Lower leg skin (tissue), 4 donors: ENCODE data around the gene SPINK5. TPM values are rescaled to one million over a fixed set of nuclear protein-coding genes. Genes with fewer than 3 reads are reported as not detected.

Source experiments
- DNase-seq, 2 donors: peaks; one replicate each; pipeline ENCODE4 v3.0.0-alpha.2; 2019; ENCODE audit warnings: low spot score in 2 of 2
- H3K4me3 ChIP-seq: fragments of 200-600 bp; sonication (generic); 2 replicates; pipeline ENCODE4 v1.5.1; 2017; ENCODE audit warnings: mild to moderate bottlenecking, low read depth; ENCODE audit not compliant: poor library complexity, severe bottlenecking
- POLR2A ChIP-seq, 2 donors: fragments of 450-650 bp; IDR thresholded peaks; one replicate each; pipeline ENCODE4 v1.6.1; 2016 to 2017; ENCODE audit warnings: antibody characterized with exemption in 2 of 2, mild to moderate bottlenecking in 1 of 2, moderate library complexity in 1 of 2
- WGBS, 2 donors: methylation state at CpG; one replicate each; pipeline ENCODE4 v1.1.5; 2018; 5-methylcytosine and 5-hydroxymethylcytosine counted together
- intact Hi-C: fragments of 100-400 bp; cut with DNase I; formaldehyde crosslinking; loops from one replicate; pipeline ENCODE4 v1.15.0; 2023; ENCODE audit warnings: low total_unique reads
- total RNA-seq, 4 donors: library from RNA; depleted of rRNA; stranded (reverse); fragments of >200 nt; gene quantifications; one replicate each; pipeline ENCODE4 v1.1.0, GENCODE V29; 2016
- TF ChIP-seq, protein P1 (sequence below), 3 donors: fragments of 450-650 bp; IDR thresholded peaks; one replicate each; pipeline ENCODE4 v1.5.1; 2016; ENCODE audit warnings: antibody characterized with exemption in 3 of 3, mild to moderate bottlenecking in 3 of 3, moderate library complexity in 2 of 3

SPINK5 gene
- total RNA-seq, 4 donors from 2014 or later: 307 to 664 (median 393) TPM

DNA sequence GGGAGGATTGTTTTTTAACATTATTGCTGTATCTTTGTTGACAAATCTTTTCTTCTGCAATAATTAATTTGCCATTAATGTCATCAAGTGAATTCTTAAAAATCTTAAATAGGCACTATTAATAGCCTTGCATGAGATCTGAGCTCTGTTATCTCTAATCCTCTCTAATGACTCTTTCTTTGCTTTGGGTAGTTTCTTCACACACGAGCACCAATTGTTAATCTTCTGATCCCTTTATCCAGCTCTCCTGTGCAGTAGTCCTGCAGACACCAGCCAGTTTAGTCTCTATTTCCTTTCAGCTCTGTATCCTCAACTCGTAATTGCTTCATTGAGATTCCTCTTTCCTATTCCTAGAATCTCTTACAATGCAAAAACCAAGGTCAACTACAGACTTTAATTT lies 112.7 kb downstream of the SPINK5 start:
- no peak for TF ChIP-seq POLR2A (IDR thresholded peaks at IDR 0.05)
- TF ChIP-seq, protein P1, sequence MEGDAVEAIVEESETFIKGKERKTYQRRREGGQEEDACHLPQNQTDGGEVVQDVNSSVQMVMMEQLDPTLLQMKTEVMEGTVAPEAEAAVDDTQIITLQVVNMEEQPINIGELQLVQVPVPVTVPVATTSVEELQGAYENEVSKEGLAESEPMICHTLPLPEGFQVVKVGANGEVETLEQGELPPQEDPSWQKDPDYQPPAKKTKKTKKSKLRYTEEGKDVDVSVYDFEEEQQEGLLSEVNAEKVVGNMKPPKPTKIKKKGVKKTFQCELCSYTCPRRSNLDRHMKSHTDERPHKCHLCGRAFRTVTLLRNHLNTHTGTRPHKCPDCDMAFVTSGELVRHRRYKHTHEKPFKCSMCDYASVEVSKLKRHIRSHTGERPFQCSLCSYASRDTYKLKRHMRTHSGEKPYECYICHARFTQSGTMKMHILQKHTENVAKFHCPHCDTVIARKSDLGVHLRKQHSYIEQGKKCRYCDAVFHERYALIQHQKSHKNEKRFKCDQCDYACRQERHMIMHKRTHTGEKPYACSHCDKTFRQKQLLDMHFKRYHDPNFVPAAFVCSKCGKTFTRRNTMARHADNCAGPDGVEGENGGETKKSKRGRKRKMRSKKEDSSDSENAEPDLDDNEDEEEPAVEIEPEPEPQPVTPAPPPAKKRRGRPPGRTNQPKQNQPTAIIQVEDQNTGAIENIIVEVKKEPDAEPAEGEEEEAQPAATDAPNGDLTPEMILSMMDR (IDR thresholded peaks at IDR 0.05): no peak
- WGBS, 2 donors: 43 to 56% methylated on average over 2 of the region's 2 CpGs
- intact Hi-C loops: no loop called here
- H3K4me3 ChIP-seq: no peak overlapping the region
- no peak for DNase-seq

DNA sequence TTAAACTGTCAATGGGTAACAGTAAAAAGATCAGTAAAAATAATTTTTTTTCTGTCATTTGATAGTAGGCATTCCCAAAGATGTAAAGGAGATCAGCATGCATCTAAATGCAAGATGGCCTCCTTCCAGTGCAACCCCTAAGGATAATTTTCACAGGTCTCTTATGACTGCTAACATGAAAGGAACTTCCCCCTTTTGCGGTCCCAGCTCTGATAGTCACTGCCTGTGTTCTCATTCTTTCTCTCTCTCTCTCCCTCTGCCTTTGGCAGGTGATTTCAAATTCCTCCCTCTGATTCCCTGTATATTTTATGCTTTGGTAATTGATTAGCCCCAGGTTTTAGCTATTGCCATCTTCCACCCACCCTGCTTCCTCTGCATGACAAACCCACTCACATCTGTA lies 113.4 kb downstream of the SPINK5 start:
- H3K4me3 ChIP-seq: no peak overlapping the region
- TF ChIP-seq, protein P1 (IDR thresholded peaks at IDR 0.05): no peak
- no peak for TF ChIP-seq POLR2A (IDR thresholded peaks at IDR 0.05)
- no peak for DNase-seq
- 67 to 79% methylated on average over 1 of the region's 1 CpG for WGBS, 2 donors
- intact Hi-C loops: no loop called here

DNA sequence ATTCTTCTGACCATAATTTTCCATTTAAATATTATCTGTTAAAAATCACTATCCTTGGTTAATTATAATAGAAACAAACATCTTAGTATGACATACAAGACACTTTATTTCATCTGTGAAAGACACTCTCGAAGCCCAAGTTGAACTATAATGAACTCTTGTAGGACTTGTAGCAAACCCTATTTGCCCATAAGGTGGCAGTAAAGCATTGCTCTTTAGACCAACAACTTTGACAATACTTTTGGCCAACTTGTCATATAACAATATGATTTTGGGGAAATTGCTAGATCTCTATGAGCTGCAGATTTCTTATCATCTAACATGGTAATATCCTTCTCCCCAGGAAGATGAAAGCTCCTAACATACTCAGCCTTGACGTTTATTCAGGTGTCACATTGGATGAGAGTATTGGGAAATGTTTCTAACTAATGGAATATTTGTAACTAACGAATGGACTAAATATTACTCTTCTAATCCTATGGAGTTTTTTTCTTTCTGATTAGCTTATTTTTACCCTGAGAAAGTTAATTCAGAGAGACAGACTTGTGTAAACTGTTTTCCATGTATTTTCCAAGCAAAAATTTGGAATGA lies 115.5 kb downstream of the SPINK5 start:
- intact Hi-C loops: no loop called here
- DNase-seq: no peak
- H3K4me3 ChIP-seq: no peak overlapping the region
- 28 to 34% methylated on average over 3 of the region's 3 CpGs for WGBS, 2 donors
- TF ChIP-seq, protein P1 (IDR thresholded peaks at IDR 0.05): no peak
- TF ChIP-seq POLR2A (IDR thresholded peaks at IDR 0.05): no peak

DNA sequence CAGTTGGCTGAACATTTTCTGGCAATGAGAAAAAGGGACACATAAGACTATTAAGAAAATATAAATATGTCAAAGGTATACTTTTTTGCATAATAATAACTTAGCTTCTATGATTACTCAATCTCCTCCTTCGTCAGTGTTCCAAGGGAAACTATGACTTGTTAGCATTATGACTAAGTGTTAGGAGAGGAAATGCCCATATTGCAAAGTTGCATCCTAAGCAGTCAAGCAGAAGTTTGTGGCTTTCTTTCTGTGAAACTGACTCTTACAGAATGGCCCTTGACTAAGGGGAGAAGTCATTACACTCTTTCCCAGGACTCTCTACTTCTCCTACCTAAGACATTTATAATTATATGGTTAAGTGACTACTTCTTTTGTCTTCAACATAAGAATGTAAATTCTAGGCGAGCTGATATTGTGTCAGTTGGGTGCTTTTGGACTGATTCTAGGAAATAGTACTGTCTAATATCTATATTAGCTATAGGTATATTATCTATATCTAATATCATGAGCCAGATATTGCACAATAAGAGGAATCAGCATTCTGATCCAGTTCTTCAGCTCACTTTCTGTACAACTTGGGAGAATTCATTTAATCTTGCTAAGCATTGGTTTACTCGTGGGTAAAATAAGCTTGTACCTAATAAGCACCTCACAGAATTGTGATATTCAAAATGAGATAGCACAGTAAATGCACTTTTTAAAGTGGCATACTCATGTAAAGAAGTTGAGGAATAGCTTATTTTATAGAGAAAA lies 122.6 kb downstream of the SPINK5 start:
- no peak overlapping the region for H3K4me3 ChIP-seq
- WGBS, 2 donors: 53 to 55% methylated on average over 3 of the region's 3 CpGs
- DNase-seq: no peak
- TF ChIP-seq, protein P1 (IDR thresholded peaks at IDR 0.05): no peak
- no peak for TF ChIP-seq POLR2A (IDR thresholded peaks at IDR 0.05)
- intact Hi-C loops: no loop called here

Other genes starting within 250 kb of the SPINK5 start
- gene SPINK1, start 232.3 kb upstream of the SPINK5 start, total RNA-seq: 10 to 100 TPM in 1 of 4 donors, 1 to 10 TPM in 2, not detected in 1; 1.2 to 52.2 (median 1.5) TPM
- not detected for gene SCGB3A2, start 185.3 kb upstream of the SPINK5 start, total RNA-seq
- 100 to 1,000 TPM in 2 of 4 donors, 10 to 100 TPM in 2; 45.6 to 201 (median 139) TPM for gene C5orf46, start 157.4 kb upstream of the SPINK5 start, total RNA-seq
- gene SPINK14, start 104.6 kb downstream of the SPINK5 start, total RNA-seq: not detected
- gene SPINK6, start 139.1 kb downstream of the SPINK5 start, total RNA-seq: under 1 TPM in 1 of 4 donors, not detected in 3; 0.59 TPM
- not detected for gene MARCOL, start 174.5 kb downstream of the SPINK5 start, total RNA-seq
- gene SPINK13, start 204.8 kb downstream of the SPINK5 start, total RNA-seq: not detected
- gene SPINK7, start 248.4 kb downstream of the SPINK5 start, total RNA-seq: 10 to 100 TPM in 3 of 4 donors, 1 to 10 TPM in 1; 8.2 to 44.1 (median 27.3) TPM